ENCODE data around the gene ZNF225.
A peak's percentile ranks its signal among the peaks of the same experiment; 100 is the strongest.
"Not testable (repeated sequence)": the region's sequence is repeated elsewhere in the genome, so short reads cannot be mapped to it uniquely, and the experiment has no call there.

The ZNF225 gene

GRCh38 chr19:44164327-44164672, 51.1 kb downstream of the ZNF225 start:
- TF ChIP-seq CTCF (conservative IDR thresholded peaks at IDR 0.05), result no peak
- H3K27ac ChIP-seq, result peak overlapping the region; percentile 83

DNA sequence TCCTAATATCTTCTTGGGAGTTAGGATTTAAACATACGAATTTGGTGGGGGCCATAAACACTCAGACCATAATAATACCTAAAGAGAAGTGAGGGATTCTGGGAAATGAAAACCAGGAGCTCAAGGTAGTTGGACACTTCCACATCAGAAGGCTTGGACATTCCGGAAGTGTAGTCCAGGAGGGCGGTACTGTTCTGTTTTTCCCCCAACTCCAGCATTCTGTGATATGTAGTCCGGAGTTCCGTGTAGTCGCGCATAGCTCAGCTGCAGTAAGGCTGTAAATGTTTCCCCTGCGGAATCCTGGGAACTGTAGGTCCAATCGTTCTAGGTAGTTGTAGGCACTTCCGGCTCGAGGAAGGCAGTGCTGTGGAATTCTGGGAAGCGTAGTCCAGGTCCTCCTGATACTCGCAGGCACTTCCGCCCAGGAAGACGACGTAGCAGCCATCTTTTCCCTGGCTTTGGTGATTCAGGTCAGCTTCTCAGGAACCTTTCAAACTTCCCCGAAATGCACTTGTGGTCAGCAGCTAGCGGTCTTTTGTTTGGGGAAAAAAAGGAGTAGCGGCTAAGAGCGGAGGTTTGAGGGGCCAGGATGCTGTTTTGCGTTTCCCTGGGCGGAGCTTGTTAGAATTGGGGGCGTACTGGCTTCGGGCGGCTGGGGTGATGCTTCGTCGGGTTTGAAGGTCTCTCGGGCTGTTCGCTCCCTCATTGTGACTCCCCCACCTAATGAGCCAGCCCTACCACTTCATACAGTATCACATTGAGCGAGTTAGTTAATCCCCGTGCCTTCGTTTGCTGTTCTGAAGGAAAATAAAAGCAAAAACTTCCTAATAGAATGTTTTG, 51.7 kb downstream of the ZNF225 start, which contains the start of gene ZNF226:
TSS of gene ZNF226 (plus strand) at position 428 of the 840 bp plus-strand sequence. CDS start 4,981 bp downstream, outside the sequence.
- no peak for TF ChIP-seq CTCF (conservative IDR thresholded peaks at IDR 0.05)
- peak within 1 kb of the TSS; percentile 83 for H3K27ac ChIP-seq

- not testable (repeated sequence) for H3K27ac ChIP-seq
Observed at GRCh38 chr19:44170660-44171059, 57.5 kb downstream of the ZNF225 start.

GRCh38 chr19:44176590-44176989, 63.4 kb downstream of the ZNF225 start:
- no peak for TF ChIP-seq CTCF (conservative IDR thresholded peaks at IDR 0.05)
- H3K27ac ChIP-seq, result no peak overlapping the region

DNA sequence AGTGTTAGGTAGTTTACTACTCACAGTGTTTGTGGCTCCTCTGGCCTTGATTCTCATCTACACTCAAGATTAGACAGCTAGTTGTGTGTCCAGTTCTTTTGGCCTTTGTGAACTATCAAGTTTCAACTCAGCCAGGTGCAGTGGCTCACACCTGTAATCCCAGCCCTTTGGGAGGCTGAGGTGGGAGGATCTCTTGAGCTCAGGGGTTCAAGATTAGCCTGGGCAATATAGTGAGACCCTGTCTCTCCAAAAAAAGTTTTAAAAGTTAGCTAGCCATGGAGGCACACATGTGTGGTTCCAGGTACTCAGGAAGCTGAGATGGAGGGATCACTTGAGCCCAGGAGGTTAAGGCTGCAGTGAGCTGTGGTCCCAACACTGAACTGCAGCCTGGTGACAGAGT, 67.8 kb downstream of the ZNF225 start:
- TF ChIP-seq CTCF (conservative IDR thresholded peaks at IDR 0.05), result no peak
- H3K27ac ChIP-seq, result no peak overlapping the region

DNA sequence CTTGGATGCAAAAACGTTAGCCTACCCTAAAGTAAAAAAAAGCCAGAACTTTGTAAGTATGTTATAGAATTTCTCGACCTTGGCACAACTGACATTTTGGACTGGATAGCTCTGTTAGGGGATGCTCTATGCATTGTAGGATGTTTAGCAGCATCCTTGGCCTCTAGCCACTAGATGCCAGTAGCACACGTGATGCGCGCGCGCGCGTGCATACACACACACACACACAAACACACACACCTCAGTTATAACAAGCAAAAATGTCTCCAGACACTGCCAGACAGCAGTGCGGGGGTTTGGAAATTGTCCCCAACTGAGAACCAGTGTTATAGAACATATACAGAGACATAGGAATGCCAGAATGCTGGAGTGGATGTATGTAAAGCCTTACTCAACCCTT, 68.9 kb downstream of the ZNF225 start:
- TF ChIP-seq CTCF (conservative IDR thresholded peaks at IDR 0.05), result no peak
- H3K27ac ChIP-seq, result no peak overlapping the region
